Activated naive CD8-positive, alpha-beta T cell treated with anti-CD3 and anti-CD28 coated beads, Interleukin-2, amount 50 U/mL, for 16 hours (primary cell): ENCODE data around the gene MOSMO.
"Not testable (repeated sequence)": the region's sequence is repeated elsewhere in the genome, so short reads cannot be mapped to it uniquely, and the experiment has no call there.

Source experiments
- DNase-seq: peaks from one replicate; pipeline ENCODE4 v3.0.0-alpha.2; 2020; ENCODE audit warnings: low read depth, low spot score

Gene MOSMO

GRCh38 chr16:22092143-22092933 is 84.4 kb downstream of the MOSMO start, which contains the start of gene VWA3A:
Gene VWA3A (plus strand): TSS chr16:22092541. CDS start chr16:22092638, 97 bp downstream.
- DNase-seq: no peak

GRCh38 chr16:22093331-22093730 is 85.4 kb downstream of the MOSMO start:
- DNase-seq: no peak

GRCh38 chr16:22093996-22094395 is 86.1 kb downstream of the MOSMO start:
- no peak for DNase-seq

GRCh38 chr16:22098405-22099255 is 90.7 kb downstream of the MOSMO start:
- DNase-seq: no peak

GRCh38 chr16:22099256-22099975 is 91.5 kb downstream of the MOSMO start:
- DNase-seq: no peak

- no peak for DNase-seq
Observed at GRCh38 chr16:22103441-22103840, 95.5 kb downstream of the MOSMO start.

- DNase-seq: no peak
Observed at GRCh38 chr16:22109258-22109898, 101.5 kb downstream of the MOSMO start.

GRCh38 chr16:22111629-22112028 is 103.7 kb downstream of the MOSMO start:
- not testable (repeated sequence) for DNase-seq

GRCh38 chr16:22116095-22116700 is 108.3 kb downstream of the MOSMO start:
- DNase-seq: no peak

GRCh38 chr16:22117609-22118008 is 109.7 kb downstream of the MOSMO start:
- DNase-seq: no peak

- DNase-seq: no peak
Observed at GRCh38 chr16:22120440-22120839, 112.5 kb downstream of the MOSMO start.

- no peak for DNase-seq
Observed at GRCh38 chr16:22122239-22122638, 114.3 kb downstream of the MOSMO start.

GRCh38 chr16:22123146-22123545 is 115.2 kb downstream of the MOSMO start:
- DNase-seq: no peak

GRCh38 chr16:22123759-22124490 is 116.0 kb downstream of the MOSMO start:
- no peak for DNase-seq

- DNase-seq: no peak
Observed at GRCh38 chr16:22124583-22125284, 116.8 kb downstream of the MOSMO start.

GRCh38 chr16:22126037-22126558 is 118.2 kb downstream of the MOSMO start:
- DNase-seq: no peak

GRCh38 chr16:22128537-22128936 is 120.6 kb downstream of the MOSMO start:
- not testable (repeated sequence) for DNase-seq

GRCh38 chr16:22130528-22130927 is 122.6 kb downstream of the MOSMO start:
- no peak for DNase-seq

- no peak for DNase-seq
Observed at GRCh38 chr16:22132801-22133200, 124.9 kb downstream of the MOSMO start.
